Uterus (tissue), 4 donors: ENCODE results near the gene EPS8L2. TPM values are rescaled to one million over a fixed set of nuclear protein-coding genes. Genes with fewer than 3 reads are reported as not detected.

Experiments
- DNase-seq, 2 donors: peaks; one replicate each; pipeline ENCODE4 v3.0.0-alpha.2; 2019 to 2020
- H3K27ac ChIP-seq, 2 donors: fragments of 200-600 bp; sonication (generic); 1 replicate in 1 of 2; 2 replicates in 1 of 2; pipeline ENCODE4 v1.5.1; 2016 to 2018
- H3K27me3 ChIP-seq, 2 donors: fragments of 200-600 bp; sonication (generic); one replicate each; pipeline ENCODE4 v1.5.1; 2018 to 2019; ENCODE audit warnings: control low read depth in 1 of 2
- H3K36me3 ChIP-seq, 2 donors: fragments of 200-600 bp; sonication (generic); one replicate each; pipeline ENCODE4 v1.5.1; 2019; ENCODE audit warnings: control low read depth in 1 of 2
- H3K4me1 ChIP-seq, 2 donors: fragments of 200-600 bp; sonication (generic); one replicate each; pipeline ENCODE4 v1.5.1; 2018 to 2019; ENCODE audit warnings: control low read depth in 1 of 2
- H3K4me3 ChIP-seq, 2 donors: fragments of 200-600 bp; sonication (generic); 1 replicate in 1 of 2; 2 replicates in 1 of 2; pipeline ENCODE4 v1.5.1; 2018 to 2019; ENCODE audit warnings: mild to moderate bottlenecking in 1 of 2
- H3K9me3 ChIP-seq, 2 donors: fragments of 200-600 bp; sonication (generic); one replicate each; pipeline ENCODE4 v1.5.1; 2019; ENCODE audit warnings: control low read depth in 1 of 2
- CTCF ChIP-seq, 4 experiments: fragments of 200-600 bp in 2 of 4; fragments of 450-650 bp in 2 of 4; sonication (generic) in 2 of 4; IDR thresholded peaks; one replicate each; pipeline ENCODE4 v1.5.1; 2016 to 2019; ENCODE audit warnings: antibody characterized with exemption in 4 of 4, mild to moderate bottlenecking in 2 of 4, moderate library complexity in 1 of 4
- POLR2A ChIP-seq, 2 donors: fragments of 450-650 bp; IDR thresholded peaks; one replicate each; pipeline ENCODE4 v1.6.1; 2016; ENCODE audit warnings: antibody characterized with exemption in 2 of 2, mild to moderate bottlenecking in 1 of 2, moderate library complexity in 1 of 2
- intact Hi-C: fragments of 100-400 bp; cut with DNase I; formaldehyde crosslinking; loops from one replicate; pipeline ENCODE4 v1.15.1; 2023; ENCODE audit warnings: low total_unique reads
- total RNA-seq, 4 donors: library from RNA; depleted of rRNA in 3 of 4; stranded (reverse); fragments of >200 nt in 3 of 4; gene quantifications; one replicate each; pipeline versions ENCODE4 v1.1.0 to v1.2.4, GENCODE V29; 2014 to 2023
- donor health status: DM: yes; HTN: yes; CAD: no.

The EPS8L2 gene
- total RNA-seq, 4 donors from 2014 or later, result 12.2 to 52.8 (median 32.3) TPM

- H3K27ac ChIP-seq, result peak overlapping the region; percentile 18 to 20
- no peaks in the 10 kb centered on the region for H3K27me3 ChIP-seq
- no peaks in the 10 kb centered on the region for H3K4me1 ChIP-seq
- H3K9me3 ChIP-seq, result no peaks in the 10 kb centered on the region
- DNase-seq, result peak in 1 of 2 donors; percentile 58
- TF ChIP-seq POLR2A (IDR thresholded peaks at IDR 0.05) (no peak), CTCF (IDR thresholded peaks at IDR 0.05) (no peak)
- no peak overlapping the region for H3K4me3 ChIP-seq
- no peaks in the 10 kb centered on the region for H3K36me3 ChIP-seq
- intact Hi-C loops, result no loop called here
Measured at GRCh38 chr11:665704-666281, 40.2 kb upstream of the EPS8L2 start.

- H3K9me3 ChIP-seq, result no peaks in the 10 kb centered on the region
- H3K4me1 ChIP-seq, result no peaks in the 10 kb centered on the region
- H3K27ac ChIP-seq, result no peak overlapping the region
- TF ChIP-seq POLR2A (IDR thresholded peaks at IDR 0.05) (no peak), CTCF (IDR thresholded peaks at IDR 0.05) (no peak)
- H3K36me3 ChIP-seq, result no peaks in the 10 kb centered on the region
- DNase-seq, result no peak
- no peak overlapping the region for H3K4me3 ChIP-seq
- H3K27me3 ChIP-seq, result no peaks in the 10 kb centered on the region
- intact Hi-C loops, result no loop called here
Measured at GRCh38 chr11:673866-674265, 32.2 kb upstream of the EPS8L2 start.

- H3K36me3 ChIP-seq, result no peaks in the 10 kb centered on the region
- intact Hi-C loops, result no loop called here
- H3K4me3 ChIP-seq, result no peak overlapping the region
- H3K4me1 ChIP-seq, result no peaks in the 10 kb centered on the region
- DNase-seq, result no peak
- TF ChIP-seq POLR2A (IDR thresholded peaks at IDR 0.05), result no peak
- no peak for TF ChIP-seq CTCF (IDR thresholded peaks at IDR 0.05)
- H3K9me3 ChIP-seq, result no peaks in the 10 kb centered on the region
- no peak overlapping the region for H3K27ac ChIP-seq
- no peaks in the 10 kb centered on the region for H3K27me3 ChIP-seq
Measured at GRCh38 chr11:674406-674805, 31.6 kb upstream of the EPS8L2 start.

GRCh38 chr11:678297-678696 lies 27.7 kb upstream of the EPS8L2 start:
- no peaks in the 10 kb centered on the region for H3K9me3 ChIP-seq
- no peaks in the 10 kb centered on the region for H3K36me3 ChIP-seq
- TF ChIP-seq POLR2A (IDR thresholded peaks at IDR 0.05), result no peak
- no peak for TF ChIP-seq CTCF (IDR thresholded peaks at IDR 0.05)
- H3K4me1 ChIP-seq, result no peaks in the 10 kb centered on the region
- no peak for DNase-seq
- intact Hi-C loops, result no loop called here
- no peaks in the 10 kb centered on the region for H3K27me3 ChIP-seq
- no peak overlapping the region for H3K27ac ChIP-seq
- H3K4me3 ChIP-seq, result no peak overlapping the region

DNA sequence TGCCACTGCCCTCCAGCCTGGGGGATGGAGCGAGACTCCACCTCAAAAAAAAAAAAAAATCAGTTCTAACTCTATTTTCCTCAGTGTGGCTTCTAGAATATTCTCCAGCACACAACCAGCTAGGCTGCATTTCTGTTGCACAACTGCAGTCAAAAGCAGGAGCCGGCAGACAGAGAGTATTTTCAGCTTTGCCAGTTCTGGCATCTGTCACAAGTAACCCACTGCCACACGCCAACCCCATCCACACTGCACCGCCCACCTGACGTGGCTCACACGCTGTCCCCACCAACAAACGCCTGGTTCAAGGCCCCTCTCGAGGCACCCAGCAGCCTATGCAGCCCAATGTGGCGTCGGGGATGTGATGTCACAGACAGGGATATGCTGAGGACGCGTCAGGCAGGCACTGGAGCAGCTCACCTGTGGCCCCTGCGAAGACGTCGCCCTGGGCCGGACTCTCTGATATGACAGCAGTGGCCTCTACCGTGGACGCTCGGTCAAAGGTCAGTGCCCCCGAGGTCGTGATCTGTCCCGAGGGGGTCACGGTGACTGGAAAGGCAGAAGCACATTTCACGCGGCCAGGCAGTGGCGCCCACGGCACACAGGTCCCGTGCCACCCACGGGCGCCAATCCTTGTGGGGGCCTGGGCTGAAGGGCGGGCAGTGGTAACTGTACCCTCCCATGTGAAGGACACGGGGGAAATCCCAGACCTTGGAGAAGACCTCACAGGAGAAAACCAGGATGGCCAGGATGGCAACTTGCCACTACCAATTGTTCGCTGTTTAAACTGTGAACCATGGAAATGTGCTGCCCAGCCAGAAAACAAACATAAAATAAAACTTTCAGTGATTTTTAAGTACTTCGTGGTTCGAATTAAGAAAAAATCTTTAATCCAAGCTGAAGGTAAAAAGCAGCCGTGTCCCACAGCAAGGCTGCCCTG lies 26.5 kb upstream of the EPS8L2 start:
- Histone ChIP-seq H3K27ac (no peak overlapping the region), H3K4me1 (no peaks in the 10 kb centered on the region), H3K9me3 (no peaks in the 10 kb centered on the region), H3K27me3 (no peaks in the 10 kb centered on the region), H3K4me3 (no peak overlapping the region), H3K36me3 (no peaks in the 10 kb centered on the region)
- intact Hi-C loops, result no loop called here
- no peak for DNase-seq
- TF ChIP-seq CTCF (IDR thresholded peaks at IDR 0.05), result no peak
- TF ChIP-seq POLR2A (IDR thresholded peaks at IDR 0.05), result no peak
